Measurements from ENCODE around the gene PCCA. TPM values are rescaled to one million over a fixed set of nuclear protein-coding genes. Genes with fewer than 3 reads are reported as not detected.

The PCCA gene
- total and polyA plus RNA-seq, 2 donors (not counting 3 experiments of a cell fraction or from before 2014, with no cell fraction given), result 5.7 to 20.2 TPM

DNA sequence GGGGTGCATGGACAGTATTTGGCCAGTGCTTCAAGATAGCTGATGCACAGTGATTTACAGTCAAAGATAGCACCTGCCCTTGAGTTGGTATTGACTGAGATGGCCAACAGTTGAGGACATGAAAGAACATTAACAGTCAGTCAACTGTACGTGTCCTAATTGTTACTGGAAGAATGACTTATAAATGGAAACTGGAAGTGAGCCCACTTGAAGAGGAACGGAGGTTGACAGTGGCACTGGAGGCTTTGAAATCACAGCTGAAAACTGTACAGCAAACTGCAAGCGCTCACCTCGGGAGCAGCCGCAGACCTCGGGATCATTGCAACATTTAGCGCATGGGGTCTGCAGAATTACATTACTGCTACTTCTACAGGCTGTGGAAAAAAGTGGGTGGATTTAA, 422.6 kb downstream of the PCCA start:
- no peaks in the 10 kb centered on the region for H3K27me3 ChIP-seq (ENCODE audit: control insufficient read depth in 2 of 2, insufficient read depth in 2 of 2, low read length in 2 of 2)
- no peak overlapping the region for H2AFZ ChIP-seq (ENCODE audit: low read depth, low read length)
- no peak for DNase-seq (ENCODE audit: low read depth, low spot score)
- TF ChIP-seq EZH2 (IDR thresholded peaks at IDR 0.05; ENCODE audit: borderline replicate concordance, low read depth, low read length, severe bottlenecking) (no peak), MYC (IDR thresholded peaks at IDR 0.05; ENCODE audit: low read depth, low read length) (no peak), FOS (IDR thresholded peaks at IDR 0.05; ENCODE audit: borderline replicate concordance, insufficient read depth, low read length) (no peak), JUN (IDR thresholded peaks at IDR 0.05; ENCODE audit: borderline replicate concordance, insufficient read depth, insufficient read length, low read depth) (no peak)
- TF ChIP-seq, protein P1, sequence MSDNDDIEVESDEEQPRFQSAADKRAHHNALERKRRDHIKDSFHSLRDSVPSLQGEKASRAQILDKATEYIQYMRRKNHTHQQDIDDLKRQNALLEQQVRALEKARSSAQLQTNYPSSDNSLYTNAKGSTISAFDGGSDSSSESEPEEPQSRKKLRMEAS (IDR thresholded peaks at IDR 0.05; ENCODE audit: insufficient read depth, insufficient read length), result no peak
- intact Hi-C loops (cut with micrococcal nuclease), result loop anchor here (10.0 kb wide), 1 partner anchor 467 kb away; no protein-coding TSS in a partner anchor
- H3K27ac ChIP-seq (ENCODE audit: insufficient read depth, low read depth, low read length), result no peak overlapping the region
- H3K4me3 ChIP-seq (replicated peaks in 1 of 3; ENCODE audit: insufficient read depth in 1 of 3, low read depth in 1 of 3, low read length in 3 of 3), result no peak overlapping the region
- no peak overlapping the region for H3K4me2 ChIP-seq (ENCODE audit: insufficient read depth, low read length)
- H3K79me2 ChIP-seq (ENCODE audit: control insufficient read depth, insufficient read depth, low read length), result no peaks in the 10 kb centered on the region
- no peaks in the 10 kb centered on the region for H3K9me1 ChIP-seq (replicated peaks; ENCODE audit: control insufficient read depth, extremely low read depth, insufficient read depth, low read length)
- POLR2A ChIA-PET, result no interaction called here
- dilution Hi-C loops (cut with MboI; ENCODE audit: extremely low pct_ligation_motif_present, low sequenced_read_pairs), result no loop called here
- no peaks in the 10 kb centered on the region for H3K9me3 ChIP-seq (replicated peaks; ENCODE audit: control insufficient read depth, insufficient read depth, low read length)
- no peak for FAIRE-seq
- H4K20me1 ChIP-seq (replicated peaks; ENCODE audit: control insufficient read depth, extremely low read depth, insufficient read depth, low read length), result no peaks in the 10 kb centered on the region
- no peak overlapping the region for H3K9ac ChIP-seq (replicated peaks; ENCODE audit: extremely low read depth, insufficient read depth, low read length)
- H3K36me3 ChIP-seq (ENCODE audit: control insufficient read depth in 2 of 2, extremely low read depth in 1 of 2, insufficient read depth in 2 of 2, low read length in 2 of 2), result no peaks in the 10 kb centered on the region
- CTCF ChIA-PET, result interaction anchor here (1.4 to 7.8 kb wide), 3 partner anchors 278 to 613 kb away, joined by 4 to 120 read pairs (median 16); no protein-coding TSS in a partner anchor
- BruUV-seq (replicated peaks), result no TSS peak
- peaks cover 7% of the 10 kb centered on the region for H3K4me1 ChIP-seq (ENCODE audit: control insufficient read depth, extremely low read depth, insufficient read depth, low read length)

DNA sequence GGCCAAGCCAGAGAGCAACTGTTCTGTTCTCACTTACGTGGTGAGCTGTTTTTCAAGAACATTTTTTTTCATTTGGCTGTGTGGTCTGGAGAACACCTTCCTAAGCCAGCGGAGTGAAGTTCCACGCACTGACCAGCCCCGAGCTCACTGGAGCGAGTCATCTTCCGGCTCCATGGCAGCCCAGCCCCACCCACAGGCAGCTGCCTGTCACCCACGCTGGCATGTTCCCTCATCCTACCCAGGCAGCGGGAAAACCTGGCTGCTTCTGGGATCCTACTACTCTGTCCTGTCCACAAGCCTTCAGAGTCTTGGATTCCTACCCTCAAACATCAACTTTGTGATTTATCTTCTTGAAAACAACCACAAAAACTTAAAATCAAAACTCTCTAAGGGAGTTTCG, 423.5 kb downstream of the PCCA start:
- no peak for DNase-seq (ENCODE audit: low read depth, low spot score)

More for the DNA sequence above, 423.5 kb downstream of the PCCA start:
- BruUV-seq (replicated peaks), result no TSS peak
- TF ChIP-seq POLR2A (IDR thresholded peaks at IDR 0.05; ENCODE audit: low read depth, low read length) (no peak), FOS (IDR thresholded peaks at IDR 0.05; ENCODE audit: borderline replicate concordance, insufficient read depth, low read length) (no peak), MYC (IDR thresholded peaks at IDR 0.05; ENCODE audit: low read depth, low read length) (no peak), JUN (IDR thresholded peaks at IDR 0.05; ENCODE audit: borderline replicate concordance, insufficient read depth, insufficient read length, low read depth) (no peak), GATA2 (IDR thresholded peaks at IDR 0.05; ENCODE audit: insufficient read depth, insufficient read length, low read depth, low read length) (no peak), POLR2AphosphoS5 (IDR thresholded peaks at IDR 0.05; ENCODE audit: insufficient read depth, low read depth, low read length) (no peak), EZH2 (IDR thresholded peaks at IDR 0.05; ENCODE audit: borderline replicate concordance, low read depth, low read length, severe bottlenecking) (no peak)
- TF ChIP-seq, protein P2, sequence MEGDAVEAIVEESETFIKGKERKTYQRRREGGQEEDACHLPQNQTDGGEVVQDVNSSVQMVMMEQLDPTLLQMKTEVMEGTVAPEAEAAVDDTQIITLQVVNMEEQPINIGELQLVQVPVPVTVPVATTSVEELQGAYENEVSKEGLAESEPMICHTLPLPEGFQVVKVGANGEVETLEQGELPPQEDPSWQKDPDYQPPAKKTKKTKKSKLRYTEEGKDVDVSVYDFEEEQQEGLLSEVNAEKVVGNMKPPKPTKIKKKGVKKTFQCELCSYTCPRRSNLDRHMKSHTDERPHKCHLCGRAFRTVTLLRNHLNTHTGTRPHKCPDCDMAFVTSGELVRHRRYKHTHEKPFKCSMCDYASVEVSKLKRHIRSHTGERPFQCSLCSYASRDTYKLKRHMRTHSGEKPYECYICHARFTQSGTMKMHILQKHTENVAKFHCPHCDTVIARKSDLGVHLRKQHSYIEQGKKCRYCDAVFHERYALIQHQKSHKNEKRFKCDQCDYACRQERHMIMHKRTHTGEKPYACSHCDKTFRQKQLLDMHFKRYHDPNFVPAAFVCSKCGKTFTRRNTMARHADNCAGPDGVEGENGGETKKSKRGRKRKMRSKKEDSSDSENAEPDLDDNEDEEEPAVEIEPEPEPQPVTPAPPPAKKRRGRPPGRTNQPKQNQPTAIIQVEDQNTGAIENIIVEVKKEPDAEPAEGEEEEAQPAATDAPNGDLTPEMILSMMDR (IDR thresholded peaks at IDR 0.05; ENCODE audit: extremely low read depth in 1 of 2, insufficient read depth in 1 of 2, low read depth in 1 of 2, low read length in 2 of 2), result no peak
- TF ChIP-seq, protein P1 (IDR thresholded peaks at IDR 0.05; ENCODE audit: insufficient read depth, insufficient read length), result no peak
- no peak for FAIRE-seq
- Histone ChIP-seq H3K9ac (replicated peaks; ENCODE audit: extremely low read depth, insufficient read depth, low read length) (no peak overlapping the region), H3K27me3 (ENCODE audit: control insufficient read depth in 2 of 2, insufficient read depth in 2 of 2, low read length in 2 of 2) (no peaks in the 10 kb centered on the region), H3K4me2 (ENCODE audit: insufficient read depth, low read length) (no peak overlapping the region), H2AFZ (ENCODE audit: low read depth, low read length) (no peak overlapping the region), H3K79me2 (ENCODE audit: control insufficient read depth, insufficient read depth, low read length) (no peaks in the 10 kb centered on the region), H3K9me3 (replicated peaks; ENCODE audit: control insufficient read depth, insufficient read depth, low read length) (no peaks in the 10 kb centered on the region), H3K4me3 (replicated peaks in 1 of 3; ENCODE audit: insufficient read depth in 1 of 3, low read depth in 1 of 3, low read length in 3 of 3) (no peak overlapping the region), H4K20me1 (replicated peaks; ENCODE audit: control insufficient read depth, extremely low read depth, insufficient read depth, low read length) (no peaks in the 10 kb centered on the region), H3K9me1 (replicated peaks; ENCODE audit: control insufficient read depth, extremely low read depth, insufficient read depth, low read length) (no peaks in the 10 kb centered on the region), H3K36me3 (ENCODE audit: control insufficient read depth in 2 of 2, extremely low read depth in 1 of 2, insufficient read depth in 2 of 2, low read length in 2 of 2) (no peaks in the 10 kb centered on the region), H3K27ac (ENCODE audit: insufficient read depth, low read depth, low read length) (no peak overlapping the region), H3K4me1 (ENCODE audit: control insufficient read depth, extremely low read depth, insufficient read depth, low read length) (no peaks in the 10 kb centered on the region)
- dilution Hi-C loops (cut with MboI; ENCODE audit: extremely low pct_ligation_motif_present, low sequenced_read_pairs), result no loop called here
- intact Hi-C loops (cut with micrococcal nuclease), result loop anchor here (10.0 kb wide), 1 partner anchor 468 kb away; no protein-coding TSS in a partner anchor
- ChIA-PET POLR2A (no interaction called here), CTCF (interaction anchor here (3.6 to 7.8 kb wide), 3 partner anchors 279 to 856 kb away, joined by 16 to 120 read pairs (median 28); no protein-coding TSS in a partner anchor)
